Hematopoietic multipotent progenitor cell treated with erythropoietin and hydrocortisone succinate and interleukin-3 and kit ligand, for 17 days (in vitro differentiated cells): ENCODE measurements around the gene MKX.

Experiments used
- DNase-seq: peaks from one replicate; pipeline ENCODE4 v3.0.0-alpha.2; 2015; ENCODE audit warnings: low spot score

MKX gene

DNA sequence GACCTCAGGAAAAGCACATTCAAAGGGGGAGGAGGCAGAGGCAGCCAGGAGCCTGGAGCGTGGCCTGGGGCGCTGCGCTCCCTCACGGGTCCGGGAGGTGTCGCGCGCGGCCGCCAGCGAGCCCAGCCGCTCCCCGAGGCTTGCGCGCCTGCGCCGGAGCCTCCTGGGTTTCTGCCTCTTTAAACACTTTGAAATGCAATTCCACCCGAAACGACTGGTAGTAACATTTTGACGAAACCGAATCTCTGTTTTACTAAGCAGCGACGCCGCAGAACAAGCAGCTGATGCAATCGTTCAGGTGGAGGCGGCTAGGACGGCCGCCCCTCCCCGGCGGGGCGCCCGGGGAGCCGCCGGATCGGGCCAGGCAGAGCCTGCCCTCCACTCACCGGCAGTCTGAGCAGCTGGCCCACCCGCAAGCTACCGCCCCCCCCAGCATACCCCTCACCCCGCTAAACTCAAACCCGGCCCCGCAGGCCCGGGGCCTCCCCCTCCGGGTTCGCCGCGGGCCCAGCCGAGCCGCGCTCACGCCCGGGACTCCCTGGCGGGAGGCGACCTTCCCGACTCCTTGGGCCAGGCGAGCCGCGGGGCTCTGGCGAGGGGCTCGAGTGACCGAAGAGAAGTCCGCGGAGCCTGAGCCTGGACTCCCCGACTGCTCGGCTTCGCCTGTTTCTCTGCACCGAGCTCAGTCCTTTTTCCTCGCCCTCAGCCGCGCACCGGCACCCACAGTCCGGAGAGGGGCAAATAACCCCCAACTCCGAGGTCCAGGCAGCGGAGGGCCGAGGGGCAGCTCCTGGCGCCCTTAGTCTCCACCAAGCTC lies 3.2 kb downstream of the MKX start:
- DNase-seq: no peak

DNA sequence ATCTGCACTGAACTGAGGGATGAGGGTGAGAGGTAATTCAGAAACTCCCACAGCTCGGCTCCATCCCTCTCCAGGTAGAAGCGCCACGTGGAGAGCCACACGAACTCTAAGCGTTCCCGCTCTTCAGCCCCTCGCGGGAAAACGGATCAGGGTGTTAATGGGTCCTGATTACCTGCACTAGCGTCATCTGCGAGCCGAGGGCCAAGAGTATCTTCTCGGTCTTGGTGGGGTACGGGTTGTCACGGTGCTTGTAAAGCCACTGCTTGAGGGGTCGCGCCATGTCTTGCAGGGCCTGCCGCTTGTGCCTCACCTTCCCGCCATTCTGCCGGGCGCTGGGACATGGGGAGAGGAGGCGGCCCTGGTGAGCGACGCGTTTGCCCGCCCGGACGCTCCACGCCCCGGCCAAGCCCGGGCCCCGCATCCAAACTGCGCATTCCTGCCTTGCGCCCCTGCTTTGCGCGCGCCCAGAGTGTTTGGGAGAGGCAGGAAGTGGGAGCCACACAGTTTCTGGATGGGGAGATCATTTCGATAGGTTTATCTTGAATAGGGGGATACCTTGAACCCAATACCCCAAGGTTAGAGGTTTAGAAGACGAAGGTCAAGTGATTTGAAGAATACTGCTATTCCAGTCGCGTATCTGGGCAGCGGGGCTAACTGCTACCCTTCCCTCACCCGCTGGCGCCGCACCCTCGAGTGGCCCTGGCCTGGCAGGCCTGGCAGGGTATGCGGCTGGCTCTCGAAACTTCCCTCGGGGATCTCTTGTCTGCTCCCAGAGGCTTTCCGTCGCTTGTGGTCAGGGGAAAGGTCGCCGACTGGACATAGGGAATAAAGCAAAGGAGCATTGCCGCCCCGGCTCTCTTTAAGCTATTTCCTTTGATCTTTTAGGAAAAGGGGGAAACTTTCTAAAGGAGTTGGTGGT lies 4.2 kb downstream of the MKX start:
- DNase-seq: no peak

DNA sequence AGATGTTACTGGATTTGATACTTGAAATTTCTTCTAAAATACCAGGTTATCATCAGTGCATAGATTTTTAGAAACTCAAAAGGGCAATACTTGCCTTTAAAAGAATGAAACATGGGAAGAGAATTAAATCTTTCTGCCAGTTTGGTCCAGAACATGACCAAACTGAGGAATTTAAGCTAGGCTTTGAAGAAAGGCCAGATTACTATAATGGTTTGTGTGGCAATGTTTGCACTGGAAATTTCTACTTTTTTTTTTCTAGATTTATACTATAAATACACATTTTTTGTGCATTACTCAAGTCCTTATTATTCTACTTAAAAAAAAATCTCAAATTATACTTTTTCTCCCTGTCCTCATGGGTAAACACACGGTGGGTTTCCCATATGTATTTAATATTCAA lies 9.2 kb downstream of the MKX start:
- DNase-seq: no peak

DNA sequence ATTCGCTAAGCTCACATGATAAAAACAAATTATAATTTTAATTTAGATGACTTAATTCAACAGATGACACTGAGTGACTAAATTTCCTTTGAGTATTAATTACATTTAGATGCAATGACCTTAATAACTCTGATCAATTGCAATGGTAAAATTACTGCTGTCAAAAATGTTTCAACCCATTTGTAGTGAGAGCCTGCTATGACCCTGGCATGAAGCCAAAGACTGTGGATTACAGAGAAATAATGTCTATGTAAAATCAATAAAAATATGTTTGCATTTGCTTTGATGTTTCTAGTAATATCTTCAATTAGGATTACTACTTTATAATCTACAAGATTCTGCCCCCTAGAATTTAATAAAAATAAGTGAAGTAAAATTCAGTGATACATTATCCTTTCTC lies 15.6 kb downstream of the MKX start:
- DNase-seq: no peak

DNA sequence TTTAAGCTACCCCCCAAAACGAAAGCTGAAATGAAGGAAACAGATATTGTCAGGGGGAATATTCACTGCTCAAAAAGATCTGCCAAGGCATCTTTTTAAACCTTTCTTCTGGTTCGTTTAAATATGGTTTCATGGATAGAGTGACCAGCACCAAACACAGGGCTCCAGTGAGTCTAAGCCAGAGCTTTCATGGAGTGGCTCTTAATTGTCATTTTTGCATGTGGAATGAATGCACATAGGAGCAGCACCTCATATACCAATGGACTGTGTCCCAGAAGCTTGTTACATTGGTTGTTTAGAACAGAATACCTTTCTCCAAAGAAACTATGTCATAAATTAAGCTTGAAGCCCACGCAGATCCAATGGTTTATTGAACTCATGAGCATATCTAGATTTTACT lies 17.3 kb downstream of the MKX start:
- no peak for DNase-seq

DNA sequence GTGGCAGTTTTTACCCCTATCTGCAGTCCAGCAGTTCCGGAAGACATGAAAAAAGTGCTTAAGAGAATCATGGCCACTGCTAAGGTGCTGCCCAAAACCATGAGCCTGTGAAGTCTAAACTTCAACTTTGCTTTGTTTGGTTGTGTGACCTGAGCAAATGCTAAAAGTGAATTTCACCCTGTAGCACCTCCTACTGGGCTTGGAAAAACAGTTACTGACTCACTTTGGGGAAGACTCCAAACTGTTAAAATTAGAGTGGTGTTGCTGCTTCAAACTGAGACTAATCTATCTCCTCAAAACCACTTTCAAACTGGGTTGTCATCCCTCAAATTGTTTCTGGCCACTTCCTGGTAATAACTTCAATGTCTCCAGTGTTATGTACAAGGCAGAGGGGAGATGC lies 21.3 kb downstream of the MKX start:
- no peak for DNase-seq

DNA sequence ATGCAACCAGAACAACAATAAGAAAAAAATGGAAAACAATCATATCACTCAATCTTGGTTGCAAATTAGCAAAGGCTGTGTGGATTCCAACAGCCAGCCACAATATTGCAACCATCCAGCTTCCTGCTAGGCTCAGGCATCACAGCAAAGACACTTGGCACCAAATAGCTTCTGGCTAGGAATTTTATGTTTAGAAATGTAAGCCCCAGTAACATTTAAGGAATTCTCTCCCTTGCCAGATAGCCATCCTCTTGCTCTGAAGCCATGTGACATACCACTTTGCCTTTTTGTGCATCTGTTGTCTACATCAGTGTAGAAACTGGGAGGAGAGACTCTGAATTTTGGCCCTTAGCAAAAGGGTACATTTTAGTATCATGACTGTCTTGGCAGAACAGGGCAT lies 22.2 kb downstream of the MKX start:
- DNase-seq: no peak

DNA sequence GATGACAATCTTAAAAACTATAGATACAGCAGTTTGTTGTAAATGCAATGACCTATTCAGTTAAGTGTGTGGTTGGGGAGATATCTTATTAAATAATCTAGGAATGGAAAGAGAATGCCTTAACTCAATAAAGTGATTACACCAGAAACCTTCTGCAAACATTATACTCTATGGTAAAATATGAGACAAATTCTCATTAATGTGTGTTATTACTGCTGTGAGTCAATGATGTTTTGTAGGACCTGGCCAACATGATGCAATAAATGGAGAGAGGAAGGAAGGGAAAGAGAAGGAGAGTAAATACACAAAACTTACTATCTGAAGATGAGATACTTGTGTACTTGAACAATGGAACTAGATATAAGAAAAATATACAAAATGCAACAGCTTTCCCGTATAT lies 25.1 kb downstream of the MKX start:
- no peak for DNase-seq

DNA sequence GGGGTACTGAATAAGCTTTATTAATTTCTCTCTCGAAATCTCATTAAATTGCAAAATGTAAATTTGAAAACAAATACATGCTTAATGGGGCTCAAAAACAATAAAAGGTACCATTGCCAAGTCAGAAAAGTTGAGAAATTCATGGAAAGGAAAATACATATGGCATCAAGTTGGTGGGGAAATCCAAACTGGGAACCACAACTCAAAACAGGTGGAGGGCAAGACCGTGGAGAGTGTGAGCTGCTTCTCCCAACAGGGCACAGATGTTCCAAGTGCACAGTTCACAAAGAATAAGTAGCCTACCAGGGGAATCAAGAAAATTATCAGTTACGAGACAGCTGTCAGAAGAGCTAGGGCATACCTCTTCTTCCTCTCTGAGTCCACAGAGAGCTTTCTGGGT lies 26.6 kb downstream of the MKX start:
- no peak for DNase-seq

DNA sequence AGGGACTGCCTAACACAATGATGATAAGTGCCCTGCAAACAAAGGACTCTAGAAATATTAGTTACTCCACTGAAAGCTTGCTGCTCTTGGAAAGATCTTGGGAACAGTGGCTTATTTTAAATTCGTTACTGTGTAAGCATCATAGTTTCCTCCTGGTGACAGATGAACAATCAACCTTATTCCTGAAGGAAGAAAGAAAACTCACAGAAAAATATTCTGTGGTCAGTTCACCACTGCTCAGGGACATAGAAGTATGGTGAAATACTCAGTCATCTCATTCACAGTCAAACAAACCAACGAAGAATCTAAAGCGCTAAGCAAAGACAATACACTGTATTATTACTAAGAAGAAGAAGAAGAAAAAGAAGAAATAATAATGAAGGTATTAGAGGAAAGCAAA lies 27.8 kb downstream of the MKX start:
- no peak for DNase-seq

DNA sequence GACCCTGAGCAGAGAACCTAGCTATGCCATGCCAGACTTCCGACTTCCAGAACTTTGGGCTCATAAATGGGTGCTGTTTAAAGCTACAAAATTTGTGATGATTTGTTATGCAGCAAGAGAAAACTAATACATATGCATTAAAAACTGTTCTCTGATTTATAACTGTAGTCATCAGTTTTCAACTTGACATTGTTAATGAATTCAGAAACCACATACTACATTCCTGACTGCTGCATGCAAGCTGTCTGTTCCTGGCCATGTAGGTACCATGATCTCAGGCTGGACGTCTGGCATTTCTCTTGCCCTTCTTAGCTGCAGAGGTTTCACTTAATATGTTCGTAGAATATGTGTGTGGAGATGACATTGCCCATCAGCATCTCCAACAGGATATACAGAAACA lies 28.4 kb downstream of the MKX start:
- DNase-seq: no peak

DNA sequence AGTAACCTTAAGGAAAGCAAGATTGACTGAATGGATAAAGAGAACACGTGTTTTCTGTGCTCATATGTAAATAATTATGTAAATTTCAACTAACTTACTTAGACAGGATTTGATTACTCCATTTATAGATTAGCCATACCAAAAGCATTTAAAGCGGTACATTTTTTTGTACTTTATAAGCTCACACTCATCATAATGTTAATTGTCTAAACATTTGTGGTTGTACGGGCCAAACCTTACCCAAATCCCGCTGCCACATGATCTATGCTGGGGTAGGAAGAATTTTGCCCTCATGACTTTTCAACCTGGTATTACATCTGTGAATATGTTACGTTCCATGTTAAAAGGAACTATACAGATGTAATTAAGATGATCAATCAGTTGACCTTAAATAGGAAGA lies 29.1 kb downstream of the MKX start:
- DNase-seq: no peak

DNA sequence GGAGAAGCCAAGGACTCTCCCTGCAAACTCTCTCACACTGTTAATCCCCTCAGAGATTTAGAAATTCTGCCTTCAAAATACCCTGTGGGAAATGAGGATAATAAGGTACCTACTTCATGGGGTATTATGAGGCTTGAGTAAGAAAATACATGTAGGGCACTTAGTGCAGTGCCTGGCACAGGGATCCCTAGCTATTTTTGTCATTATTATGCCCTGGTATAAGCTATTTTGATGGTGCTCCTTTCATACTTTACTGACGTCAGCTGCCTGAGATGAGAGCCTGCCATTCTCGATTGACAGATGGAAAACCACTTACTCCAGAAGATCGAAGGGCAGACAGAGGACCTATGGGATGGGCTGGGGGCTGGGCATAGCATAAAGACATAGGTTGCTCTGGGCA lies 30.1 kb downstream of the MKX start:
- DNase-seq: no peak

DNA sequence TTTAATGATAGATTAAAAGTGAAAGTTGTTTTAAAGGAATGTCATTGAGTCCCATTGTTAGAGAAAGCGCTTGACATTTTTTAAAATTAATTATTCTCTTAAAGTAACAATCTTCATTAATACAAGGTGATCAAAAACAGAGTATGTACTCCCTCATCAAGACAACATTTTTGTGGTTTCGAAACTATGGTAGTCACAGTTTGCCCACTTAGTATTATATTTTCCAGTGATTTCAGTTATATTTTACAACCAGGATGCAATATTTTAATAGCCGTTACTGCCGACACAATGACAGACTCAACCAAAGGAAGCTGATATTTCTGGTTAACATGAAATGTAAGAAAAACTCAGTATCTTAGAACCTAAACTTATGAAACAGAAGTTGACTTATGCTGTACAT lies 31.3 kb downstream of the MKX start:
- no peak for DNase-seq

DNA sequence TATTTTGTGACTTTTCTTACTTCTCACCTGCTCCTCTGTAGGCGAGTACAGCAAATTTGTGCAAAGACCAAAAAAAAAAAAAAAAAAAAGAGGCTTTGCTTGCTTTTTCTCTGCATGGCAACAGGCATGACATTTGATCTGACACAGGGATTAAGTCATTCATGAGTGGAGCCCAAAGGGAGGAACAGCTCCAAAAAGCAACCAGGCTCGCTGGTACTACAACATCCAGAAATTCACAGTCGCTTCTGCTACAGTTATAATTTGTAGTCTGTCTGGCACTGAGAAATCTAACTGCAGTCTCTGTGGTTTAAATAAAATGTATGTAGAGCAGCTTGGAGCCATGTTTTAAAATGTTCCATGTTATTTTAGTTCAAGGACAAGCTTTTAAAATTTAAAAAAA lies 31.7 kb downstream of the MKX start:
- DNase-seq: no peak

DNA sequence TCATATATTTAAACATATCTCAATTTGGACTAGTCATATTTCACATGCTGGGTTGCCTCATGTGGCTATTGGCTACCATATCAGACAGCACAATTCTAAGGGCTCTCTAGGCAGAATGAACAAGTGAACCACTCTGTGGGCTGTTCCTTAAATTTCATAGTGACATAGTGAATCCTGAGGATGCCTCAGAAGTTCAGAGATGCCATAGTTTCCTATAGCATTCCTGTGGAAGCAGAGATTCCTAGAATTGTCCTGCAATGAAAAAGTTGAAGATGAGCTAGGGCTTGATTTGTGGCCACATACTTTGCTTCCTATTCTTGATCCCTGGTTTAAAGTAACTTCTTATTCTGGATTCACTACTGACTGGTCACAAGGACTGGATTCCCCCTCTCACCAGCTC lies 35.6 kb downstream of the MKX start:
- DNase-seq: no peak

DNA sequence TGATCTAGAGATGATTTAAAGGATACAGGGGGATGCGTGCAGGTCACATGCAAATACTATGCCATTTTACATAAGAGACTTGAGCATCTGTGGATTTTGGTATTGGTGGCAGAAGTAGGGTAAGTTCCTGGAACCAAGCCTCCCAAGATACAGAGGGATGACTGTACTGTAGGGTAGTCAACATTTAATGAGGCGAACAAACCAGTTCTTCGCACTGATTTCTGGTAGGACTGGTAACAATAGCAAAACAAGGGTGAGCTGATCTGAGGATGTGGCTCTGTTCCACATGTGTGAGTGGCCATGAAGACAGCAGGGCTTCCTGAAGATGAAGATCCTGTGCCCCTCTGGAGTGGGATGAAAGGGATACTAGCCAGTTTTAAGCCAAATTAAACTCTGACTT lies 36.3 kb downstream of the MKX start:
- DNase-seq: no peak

DNA sequence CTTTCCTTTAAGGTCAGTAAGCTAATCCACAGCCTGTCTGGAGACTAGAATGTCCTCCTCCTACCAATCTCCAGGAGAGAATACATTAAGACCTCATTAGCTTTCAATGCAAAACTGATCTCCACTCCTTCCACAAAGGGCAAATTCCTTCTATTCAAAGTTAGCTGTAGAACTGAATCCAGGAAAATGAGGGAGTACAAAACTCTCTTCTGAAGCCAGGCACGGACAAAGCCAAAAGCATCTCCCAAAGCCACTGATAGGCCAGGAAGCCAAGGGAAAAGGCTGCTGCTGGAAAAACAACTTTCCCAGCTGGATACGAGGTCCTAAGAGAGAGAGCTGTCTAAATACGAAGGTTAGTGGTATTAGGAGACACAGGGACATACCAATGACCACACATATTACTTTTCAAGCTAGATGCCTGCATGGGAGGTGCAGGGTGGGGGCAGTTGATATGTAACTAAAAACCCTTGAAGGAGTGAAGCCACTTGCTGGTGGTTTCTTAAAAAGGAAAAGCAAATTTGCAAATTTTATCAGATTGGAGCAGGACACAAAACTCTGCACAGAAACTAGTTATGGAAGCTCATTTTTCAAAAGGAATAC lies 43.6 kb downstream of the MKX start:
- no peak for DNase-seq

DNA sequence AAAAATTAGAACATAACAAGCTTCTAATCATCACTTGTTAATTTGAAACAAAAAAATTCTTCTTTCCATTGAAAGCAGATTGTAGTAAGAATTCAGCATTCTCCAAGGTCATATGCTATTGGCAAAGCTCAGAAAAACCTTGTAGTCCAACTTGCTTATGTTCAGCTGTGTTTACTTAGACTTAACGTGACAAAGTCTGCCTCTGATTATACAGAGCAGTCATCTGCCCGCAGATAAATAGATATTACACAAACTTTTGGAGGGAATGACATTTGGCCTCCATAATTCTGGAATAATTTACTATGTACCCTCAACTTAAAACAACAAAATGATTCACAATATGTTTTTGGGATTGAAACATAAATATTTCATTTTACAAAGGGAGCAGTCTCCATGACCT lies 45.8 kb downstream of the MKX start:
- DNase-seq: no peak

DNA sequence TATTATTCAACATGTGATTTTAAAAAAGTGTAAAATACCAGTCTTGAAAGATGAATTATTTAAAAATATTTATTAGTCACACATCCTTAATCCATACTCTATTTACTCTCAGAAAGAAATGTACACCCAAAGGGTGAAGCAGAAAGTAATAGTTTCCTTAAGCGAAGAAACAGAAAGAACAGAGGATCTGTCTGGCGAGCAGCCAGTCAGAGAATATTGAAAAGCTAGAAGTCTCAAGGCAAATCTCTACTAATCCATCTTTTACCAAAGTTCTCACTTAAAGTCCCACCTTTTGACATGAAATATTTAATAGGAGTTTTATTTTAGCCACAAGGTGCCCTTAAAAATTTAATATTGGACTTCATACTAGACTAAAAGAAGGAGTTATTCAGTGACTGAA lies 46.7 kb downstream of the MKX start:
- no peak for DNase-seq

DNA sequence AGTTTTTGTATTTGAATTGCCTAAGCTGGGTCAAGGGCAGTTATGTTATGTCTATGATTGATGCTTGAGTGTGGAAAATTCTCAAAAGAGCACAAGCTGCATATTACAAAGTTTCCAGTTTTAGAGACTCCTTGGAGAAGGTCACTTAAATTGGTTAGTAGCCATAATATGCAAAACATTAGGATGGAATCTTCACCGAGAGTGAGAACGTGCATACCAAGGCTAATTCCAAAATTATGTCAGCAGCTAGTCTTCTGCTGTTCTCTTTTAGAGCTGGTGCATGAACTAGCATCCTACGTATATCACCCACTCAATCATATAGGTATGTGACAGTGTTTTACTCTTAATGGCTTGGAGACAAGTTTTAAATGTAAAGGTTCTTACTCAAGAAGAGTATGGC lies 49.2 kb downstream of the MKX start:
- DNase-seq: no peak

DNA sequence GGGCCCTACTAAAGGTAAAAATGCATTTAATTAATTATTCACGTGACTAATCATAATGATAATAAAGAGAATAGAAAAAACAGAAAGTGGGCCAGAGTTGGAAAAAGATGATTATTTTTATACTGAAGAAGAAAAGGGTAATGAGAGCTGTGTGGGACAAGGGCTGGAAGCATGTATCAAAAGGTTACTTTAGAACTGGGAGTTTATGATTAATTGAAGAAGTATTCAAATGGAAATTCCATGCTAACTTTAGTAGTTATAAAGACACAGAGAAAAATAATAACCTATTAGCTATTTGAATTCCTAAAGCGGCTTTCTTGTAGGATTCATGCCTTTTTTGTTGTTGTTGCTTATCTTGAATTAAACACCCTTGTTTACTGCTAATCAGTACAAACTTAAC lies 49.9 kb downstream of the MKX start:
- no peak for DNase-seq

DNA sequence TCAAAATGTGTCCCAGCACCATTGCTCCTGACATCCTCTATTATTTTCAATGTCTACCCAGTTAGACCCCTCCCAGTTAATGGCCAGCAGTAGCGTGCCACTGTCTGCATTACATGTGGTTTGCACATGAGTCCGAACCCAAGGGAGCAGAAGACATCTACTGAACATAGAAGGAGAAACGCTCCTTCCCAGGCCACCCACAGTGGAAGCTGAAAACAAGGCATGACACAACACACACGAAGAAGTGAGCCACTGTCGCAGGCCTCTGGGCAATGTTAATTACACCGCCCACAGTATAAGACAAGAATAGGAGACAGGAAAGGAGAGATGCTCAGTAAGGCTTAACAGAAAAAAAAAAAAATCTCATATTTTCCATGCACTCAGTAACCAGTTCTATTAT lies 50.5 kb downstream of the MKX start:
- no peak for DNase-seq
